WTC11 (cell line): ENCODE data around the gene ELFN2. TPM values are rescaled to one million over a fixed set of nuclear protein-coding genes. Genes with fewer than 3 reads are reported as not detected.

Experiments used
- ATAC-seq: fragments of 200-7000 bp; cut with Tn5 transposase; 2 replicates; pipeline ENCODE4 v1.10.0; 2021; ENCODE audit warnings: mild to moderate bottlenecking, moderate library complexity
- CTCF ChIA-PET: fragments of 300-600 bp; sonication (Branson Sonifier 250); formaldehyde crosslinking; loops from one replicate; lab custom pipeline; 2021; ENCODE audit warnings: antibody characterized with exemption; lab: Charles Lee
- POLR2A ChIA-PET: fragments of 350-600 bp; sonication (Branson Sonifier 250); formaldehyde crosslinking; loops from one replicate; lab custom pipeline; 2021; ENCODE audit warnings: antibody characterized with exemption; lab: Charles Lee
- DNase-seq: peaks from one replicate; pipeline ENCODE4 v3.0.0; 2021; ENCODE audit warnings: low spot score
- H3K27ac Mint-ChIP-seq: 2 replicates; pipeline ENCODE4 v1.8.0; 2021; ENCODE audit warnings: mixed read lengths
- H3K27me3 Mint-ChIP-seq: 2 replicates; pipeline ENCODE4 v1.8.0; 2021; ENCODE audit warnings: low read depth, mild to moderate bottlenecking, moderate library complexity, mixed read lengths
- H3K36me3 Mint-ChIP-seq: 2 replicates; pipeline ENCODE4 v1.8.0; 2021; ENCODE audit warnings: mixed read lengths
- H3K4me1 Mint-ChIP-seq: 2 replicates; pipeline ENCODE4 v1.8.0; 2022; ENCODE audit warnings: mixed read lengths
- H3K4me3 Mint-ChIP-seq: 2 replicates; pipeline ENCODE4 v1.8.0; 2021; ENCODE audit warnings: mild to moderate bottlenecking, moderate library complexity, mixed read lengths
- H3K9me3 Mint-ChIP-seq: 2 replicates; pipeline ENCODE4 v1.8.0; 2021; ENCODE audit warnings: mixed read lengths
- ATF1 ChIP-seq: sonication (generic); formaldehyde crosslinking; IDR thresholded peaks from 2 replicates; pipeline ENCODE4 v1.8.1; 2023; ENCODE audit warnings: mild to moderate bottlenecking, moderate library complexity, missing genetic modification reagents
- CBFB ChIP-seq: sonication (generic); formaldehyde crosslinking; IDR thresholded peaks from 2 replicates; pipeline ENCODE4 v1.8.1; 2022; ENCODE audit warnings: mild to moderate bottlenecking, low read depth, missing genetic modification reagents
- CREM ChIP-seq: sonication (generic); formaldehyde crosslinking; IDR thresholded peaks from 2 replicates; pipeline ENCODE4 v1.8.1; 2022; ENCODE audit warnings: mild to moderate bottlenecking, missing genetic modification reagents, moderate library complexity
- ESRRA ChIP-seq: sonication (generic); formaldehyde crosslinking; IDR thresholded peaks from 2 replicates; pipeline ENCODE4 v1.8.1; 2022; ENCODE audit warnings: mild to moderate bottlenecking, missing genetic modification reagents, borderline replicate concordance
- ETV6 ChIP-seq: sonication (generic); formaldehyde crosslinking; IDR thresholded peaks from 2 replicates; pipeline ENCODE4 v1.8.1; 2022; ENCODE audit warnings: mild to moderate bottlenecking, missing genetic modification reagents
- GABPB1 ChIP-seq: sonication (generic); formaldehyde crosslinking; IDR thresholded peaks from 2 replicates; pipeline ENCODE4 v1.8.1; 2023; ENCODE audit warnings: mild to moderate bottlenecking, missing genetic modification reagents
- HMGA2 ChIP-seq: fragments of 250-450 bp; sonication (Bioruptor Pico); IDR thresholded peaks from 2 replicates; pipeline ENCODE4 v1.4.0; 2021; ENCODE audit warnings: mild to moderate bottlenecking, moderate library complexity
- IRF2 ChIP-seq: sonication (generic); formaldehyde crosslinking; IDR thresholded peaks from 2 replicates; pipeline ENCODE4 v1.8.0; 2022; ENCODE audit warnings: low read depth, missing genetic modification reagents, borderline replicate concordance
- JAZF1 ChIP-seq: fragments of 250-450 bp; sonication (Bioruptor Pico); IDR thresholded peaks from 2 replicates; pipeline ENCODE4 v1.9.0; 2021; ENCODE audit warnings: moderate library complexity, mild to moderate bottlenecking, inconsistent platforms
- MXD4 ChIP-seq: fragments of 250-450 bp; sonication (Bioruptor Pico); IDR thresholded peaks from 2 replicates; pipeline ENCODE4 v1.8.0; 2021; ENCODE audit warnings: mild to moderate bottlenecking, moderate library complexity, borderline replicate concordance
- NR1H2 ChIP-seq: sonication (generic); formaldehyde crosslinking; IDR thresholded peaks from 2 replicates; pipeline ENCODE4 v1.9.0; 2021; ENCODE audit warnings: mild to moderate bottlenecking, moderate library complexity, missing genetic modification reagents
- NR3C1 ChIP-seq: sonication (generic); formaldehyde crosslinking; conservative IDR thresholded peaks from 2 replicates; pipeline ENCODE4 v1.8.1; 2023; ENCODE audit warnings: low read depth, mild to moderate bottlenecking, missing genetic modification reagents
- TP53 ChIP-seq: sonication (generic); formaldehyde crosslinking; IDR thresholded peaks from 2 replicates; pipeline ENCODE4 v1.8.1; 2023; ENCODE audit warnings: mild to moderate bottlenecking, missing genetic modification reagents
- ZNF232 ChIP-seq: sonication (generic); formaldehyde crosslinking; IDR thresholded peaks from 2 replicates; pipeline ENCODE4 v1.8.0; 2022; ENCODE audit warnings: mild to moderate bottlenecking, missing genetic modification reagents
- ZNF423 ChIP-seq: fragments of 250-450 bp; sonication (Bioruptor Pico); IDR thresholded peaks from 2 replicates; pipeline ENCODE4 v2.1.2; 2022; ENCODE audit warnings: mild to moderate bottlenecking, moderate library complexity
- ZNF671 ChIP-seq: fragments of 250-450 bp; sonication (Bioruptor Pico); IDR thresholded peaks from 2 replicates; pipeline ENCODE4 v1.8.0; 2021; ENCODE audit warnings: mild to moderate bottlenecking
- total RNA-seq: library from RNA; stranded (reverse); gene quantifications from 3 replicates; pipeline ENCODE4 v1.2.3, GENCODE V29; 2021
- TF ChIP-seq, protein P1 (sequence below): sonication (generic); formaldehyde crosslinking; IDR thresholded peaks from 2 replicates; pipeline ENCODE4 v1.8.0; 2022; ENCODE audit warnings: mild to moderate bottlenecking, missing genetic modification reagents
- TF ChIP-seq, protein P2 (sequence below): sonication (generic); formaldehyde crosslinking; IDR thresholded peaks from 2 replicates; pipeline ENCODE4 v1.8.1; 2022; ENCODE audit warnings: mild to moderate bottlenecking, missing genetic modification reagents, moderate library complexity, borderline replicate concordance
- TF ChIP-seq, protein P3 (sequence below): sonication (generic); formaldehyde crosslinking; IDR thresholded peaks from 2 replicates; pipeline ENCODE4 v1.8.0; 2023; ENCODE audit warnings: missing genetic modification reagents
- TF ChIP-seq, protein P4 (sequence below): fragments of 250-450 bp; sonication (Bioruptor Pico); IDR thresholded peaks from 2 replicates; pipeline ENCODE4 v1.9.0; 2021; ENCODE audit warnings: mild to moderate bottlenecking
- TF ChIP-seq, protein P5 (sequence below): sonication (generic); formaldehyde crosslinking; IDR thresholded peaks from 2 replicates; pipeline ENCODE4 v1.8.0; 2022; ENCODE audit warnings: mild to moderate bottlenecking, missing genetic modification reagents
- TF ChIP-seq, protein P6 (sequence below): sonication (generic); formaldehyde crosslinking; IDR thresholded peaks from 2 replicates; pipeline ENCODE4 v1.8.1; 2022; ENCODE audit warnings: missing genetic modification reagents, borderline replicate concordance
- TF ChIP-seq, protein P7 (sequence below): sonication (generic); formaldehyde crosslinking; IDR thresholded peaks from 2 replicates; pipeline ENCODE4 v1.8.1; 2022; ENCODE audit warnings: mild to moderate bottlenecking, moderate library complexity, missing genetic modification reagents
- TF ChIP-seq, protein P8 (sequence below): fragments of 250-450 bp; sonication (Bioruptor Pico); IDR thresholded peaks from 2 replicates; pipeline ENCODE4 v1.9.0; 2021; ENCODE audit warnings: mild to moderate bottlenecking

The ELFN2 gene
- total RNA-seq, 1 experiment from 2014 or later = 0.87 TPM

DNA sequence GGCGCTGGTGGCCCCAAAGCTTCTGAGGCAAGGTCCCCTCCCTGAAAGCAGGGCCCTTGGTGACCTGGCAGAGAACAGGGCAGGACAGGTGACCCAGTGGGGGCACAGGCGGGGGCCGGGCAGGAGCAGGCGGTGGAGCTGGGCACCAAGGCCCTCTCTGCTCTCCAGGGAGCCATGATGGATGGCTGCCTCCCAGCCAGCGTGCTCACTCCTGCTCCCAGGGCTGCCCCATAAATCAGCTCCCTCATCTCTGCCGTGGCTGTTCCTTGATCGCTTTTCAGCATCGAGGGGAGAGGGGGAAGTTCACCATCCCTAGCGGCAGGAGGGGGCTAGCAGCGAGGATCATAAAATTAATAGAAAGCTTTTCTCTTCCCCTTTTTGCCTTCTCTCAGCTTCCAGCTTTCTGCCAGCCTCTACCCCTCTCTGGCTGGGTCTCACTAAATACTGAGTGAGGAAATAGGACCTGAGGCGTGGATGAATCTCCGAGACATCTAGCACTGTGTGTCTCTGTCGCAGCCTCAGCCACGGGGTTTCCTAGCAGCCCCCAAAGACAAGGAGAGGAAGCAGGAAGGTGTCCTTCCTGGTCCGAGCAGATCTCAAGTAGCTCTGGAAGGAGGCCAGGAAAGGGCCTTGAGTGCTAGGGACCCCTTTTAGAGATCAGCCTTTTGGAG, 22.2 kb upstream of the ELFN2 start:
- no peak for ATAC-seq
- peaks cover 1% of the 10 kb centered on the region; the same call in 1 of the 2 replicates for H3K27me3 Mint-ChIP-seq

DNA sequence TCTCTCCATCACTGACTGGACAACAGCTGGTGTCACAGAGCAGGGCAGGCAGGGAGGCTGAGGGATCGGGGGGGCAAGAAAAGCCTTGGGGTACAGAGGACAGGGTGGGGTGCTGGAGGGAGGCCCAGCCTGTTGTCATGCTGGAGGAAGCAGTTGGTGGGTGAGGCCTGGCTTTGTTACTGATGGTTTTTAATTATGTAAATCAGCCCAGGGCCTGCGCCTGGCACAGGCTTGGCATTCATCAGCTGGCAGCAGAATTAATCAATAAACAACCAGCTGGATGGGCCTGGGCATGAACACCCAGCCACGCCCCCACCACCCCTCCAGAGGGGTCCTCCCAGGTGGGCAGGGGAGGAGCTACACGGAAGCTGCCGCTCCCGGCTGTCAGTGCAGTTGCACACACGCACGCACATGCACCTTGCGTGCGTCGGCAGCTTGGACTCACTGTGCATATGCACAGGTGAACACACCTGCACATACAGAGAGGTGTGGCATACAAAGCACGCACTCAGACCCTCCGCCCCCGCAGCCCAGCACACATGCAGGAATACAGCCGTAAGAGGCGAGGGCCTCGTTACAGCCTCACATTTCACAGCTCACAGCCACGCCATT, 21.3 kb upstream of the ELFN2 start:
- Mint-ChIP-seq H3K9me3 (peaks cover 13% of the 10 kb centered on the region), H3K4me3 (no peak overlapping the region), H3K36me3 (peaks cover 5% of the 10 kb centered on the region; the same call in 1 of the 2 replicates), H3K4me1 (no peaks in the 10 kb centered on the region; the same call in 1 of the 2 replicates), H3K27ac (no peak overlapping the region; the same call in 1 of the 2 replicates), H3K27me3 (peaks cover 3% of the 10 kb centered on the region; the same call in 1 of the 2 replicates)
- DNase-seq (no peak), ATAC-seq (no peak)
- ChIA-PET CTCF (interaction anchor here (1.3 to 2.2 kb wide), 3 partner anchors 9 to 249 kb away, joined by 5 to 7 read pairs (median 7); no protein-coding TSS in a partner anchor), POLR2A (no interaction called here)
- TF ChIP-seq, protein P1, sequence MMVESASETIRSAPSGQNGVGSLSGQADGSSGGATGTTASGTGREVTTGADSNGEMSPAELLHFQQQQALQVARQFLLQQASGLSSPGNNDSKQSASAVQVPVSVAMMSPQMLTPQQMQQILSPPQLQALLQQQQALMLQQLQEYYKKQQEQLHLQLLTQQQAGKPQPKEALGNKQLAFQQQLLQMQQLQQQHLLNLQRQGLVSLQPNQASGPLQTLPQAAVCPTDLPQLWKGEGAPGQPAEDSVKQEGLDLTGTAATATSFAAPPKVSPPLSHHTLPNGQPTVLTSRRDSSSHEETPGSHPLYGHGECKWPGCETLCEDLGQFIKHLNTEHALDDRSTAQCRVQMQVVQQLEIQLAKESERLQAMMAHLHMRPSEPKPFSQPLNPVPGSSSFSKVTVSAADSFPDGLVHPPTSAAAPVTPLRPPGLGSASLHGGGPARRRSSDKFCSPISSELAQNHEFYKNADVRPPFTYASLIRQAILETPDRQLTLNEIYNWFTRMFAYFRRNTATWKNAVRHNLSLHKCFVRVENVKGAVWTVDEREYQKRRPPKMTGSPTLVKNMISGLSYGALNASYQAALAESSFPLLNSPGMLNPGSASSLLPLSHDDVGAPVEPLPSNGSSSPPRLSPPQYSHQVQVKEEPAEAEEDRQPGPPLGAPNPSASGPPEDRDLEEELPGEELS (CRISPR knock-in tag) = no peak
- TF ChIP-seq HMGA2 (CRISPR knock-in tag) = no peak
- TF ChIP-seq ZNF423 (CRISPR knock-in tag) = no peak
- no peak for TF ChIP-seq TP53 (CRISPR knock-in tag)
- no peak for TF ChIP-seq NR3C1 (CRISPR knock-in tag)
- no peak for TF ChIP-seq IRF2 (CRISPR knock-in tag)
- TF ChIP-seq, protein P2, sequence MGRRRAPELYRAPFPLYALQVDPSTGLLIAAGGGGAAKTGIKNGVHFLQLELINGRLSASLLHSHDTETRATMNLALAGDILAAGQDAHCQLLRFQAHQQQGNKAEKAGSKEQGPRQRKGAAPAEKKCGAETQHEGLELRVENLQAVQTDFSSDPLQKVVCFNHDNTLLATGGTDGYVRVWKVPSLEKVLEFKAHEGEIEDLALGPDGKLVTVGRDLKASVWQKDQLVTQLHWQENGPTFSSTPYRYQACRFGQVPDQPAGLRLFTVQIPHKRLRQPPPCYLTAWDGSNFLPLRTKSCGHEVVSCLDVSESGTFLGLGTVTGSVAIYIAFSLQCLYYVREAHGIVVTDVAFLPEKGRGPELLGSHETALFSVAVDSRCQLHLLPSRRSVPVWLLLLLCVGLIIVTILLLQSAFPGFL (CRISPR knock-in tag) = no peak
- TF ChIP-seq CREM (CRISPR knock-in tag) = no peak
- no peak for TF ChIP-seq ATF1 (CRISPR knock-in tag)
- TF ChIP-seq, protein P3, sequence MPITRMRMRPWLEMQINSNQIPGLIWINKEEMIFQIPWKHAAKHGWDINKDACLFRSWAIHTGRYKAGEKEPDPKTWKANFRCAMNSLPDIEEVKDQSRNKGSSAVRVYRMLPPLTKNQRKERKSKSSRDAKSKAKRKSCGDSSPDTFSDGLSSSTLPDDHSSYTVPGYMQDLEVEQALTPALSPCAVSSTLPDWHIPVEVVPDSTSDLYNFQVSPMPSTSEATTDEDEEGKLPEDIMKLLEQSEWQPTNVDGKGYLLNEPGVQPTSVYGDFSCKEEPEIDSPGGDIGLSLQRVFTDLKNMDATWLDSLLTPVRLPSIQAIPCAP (CRISPR knock-in tag) = no peak
- no peak for TF ChIP-seq NR1H2 (CRISPR knock-in tag)
- TF ChIP-seq ETV6 (CRISPR knock-in tag) = no peak

More for the DNA sequence above, 22.2 kb upstream of the ELFN2 start:
- H3K4me3 Mint-ChIP-seq = no peak overlapping the region
- TF ChIP-seq MXD4 (no peak), CBFB (CRISPR knock-in tag) (no peak), GABPB1 (CRISPR knock-in tag) (no peak), JAZF1 (CRISPR knock-in tag) (no peak), ESRRA (no peak), ZNF232 (no peak), ZNF671 (CRISPR knock-in tag) (no peak)
- TF ChIP-seq, protein P4, sequence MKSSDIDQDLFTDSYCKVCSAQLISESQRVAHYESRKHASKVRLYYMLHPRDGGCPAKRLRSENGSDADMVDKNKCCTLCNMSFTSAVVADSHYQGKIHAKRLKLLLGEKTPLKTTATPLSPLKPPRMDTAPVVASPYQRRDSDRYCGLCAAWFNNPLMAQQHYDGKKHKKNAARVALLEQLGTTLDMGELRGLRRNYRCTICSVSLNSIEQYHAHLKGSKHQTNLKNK (CRISPR knock-in tag) = no peak
- TF ChIP-seq, protein P5, sequence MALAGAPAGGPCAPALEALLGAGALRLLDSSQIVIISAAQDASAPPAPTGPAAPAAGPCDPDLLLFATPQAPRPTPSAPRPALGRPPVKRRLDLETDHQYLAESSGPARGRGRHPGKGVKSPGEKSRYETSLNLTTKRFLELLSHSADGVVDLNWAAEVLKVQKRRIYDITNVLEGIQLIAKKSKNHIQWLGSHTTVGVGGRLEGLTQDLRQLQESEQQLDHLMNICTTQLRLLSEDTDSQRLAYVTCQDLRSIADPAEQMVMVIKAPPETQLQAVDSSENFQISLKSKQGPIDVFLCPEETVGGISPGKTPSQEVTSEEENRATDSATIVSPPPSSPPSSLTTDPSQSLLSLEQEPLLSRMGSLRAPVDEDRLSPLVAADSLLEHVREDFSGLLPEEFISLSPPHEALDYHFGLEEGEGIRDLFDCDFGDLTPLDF (CRISPR knock-in tag) = no peak
- TF ChIP-seq, protein P6, sequence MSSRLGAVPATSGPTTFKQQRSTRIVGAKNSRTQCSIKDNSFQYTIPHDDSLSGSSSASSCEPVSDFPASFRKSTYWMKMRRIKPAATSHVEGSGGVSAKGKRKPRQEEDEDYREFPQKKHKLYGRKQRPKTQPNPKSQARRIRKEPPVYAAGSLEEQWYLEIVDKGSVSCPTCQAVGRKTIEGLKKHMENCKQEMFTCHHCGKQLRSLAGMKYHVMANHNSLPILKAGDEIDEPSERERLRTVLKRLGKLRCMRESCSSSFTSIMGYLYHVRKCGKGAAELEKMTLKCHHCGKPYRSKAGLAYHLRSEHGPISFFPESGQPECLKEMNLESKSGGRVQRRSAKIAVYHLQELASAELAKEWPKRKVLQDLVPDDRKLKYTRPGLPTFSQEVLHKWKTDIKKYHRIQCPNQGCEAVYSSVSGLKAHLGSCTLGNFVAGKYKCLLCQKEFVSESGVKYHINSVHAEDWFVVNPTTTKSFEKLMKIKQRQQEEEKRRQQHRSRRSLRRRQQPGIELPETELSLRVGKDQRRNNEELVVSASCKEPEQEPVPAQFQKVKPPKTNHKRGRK (CRISPR knock-in tag) = no peak
- TF ChIP-seq, protein P7, sequence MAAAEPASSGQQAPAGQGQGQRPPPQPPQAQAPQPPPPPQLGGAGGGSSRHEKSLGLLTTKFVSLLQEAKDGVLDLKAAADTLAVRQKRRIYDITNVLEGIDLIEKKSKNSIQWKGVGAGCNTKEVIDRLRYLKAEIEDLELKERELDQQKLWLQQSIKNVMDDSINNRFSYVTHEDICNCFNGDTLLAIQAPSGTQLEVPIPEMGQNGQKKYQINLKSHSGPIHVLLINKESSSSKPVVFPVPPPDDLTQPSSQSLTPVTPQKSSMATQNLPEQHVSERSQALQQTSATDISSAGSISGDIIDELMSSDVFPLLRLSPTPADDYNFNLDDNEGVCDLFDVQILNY (CRISPR knock-in tag) = no peak
- TF ChIP-seq, protein P8, sequence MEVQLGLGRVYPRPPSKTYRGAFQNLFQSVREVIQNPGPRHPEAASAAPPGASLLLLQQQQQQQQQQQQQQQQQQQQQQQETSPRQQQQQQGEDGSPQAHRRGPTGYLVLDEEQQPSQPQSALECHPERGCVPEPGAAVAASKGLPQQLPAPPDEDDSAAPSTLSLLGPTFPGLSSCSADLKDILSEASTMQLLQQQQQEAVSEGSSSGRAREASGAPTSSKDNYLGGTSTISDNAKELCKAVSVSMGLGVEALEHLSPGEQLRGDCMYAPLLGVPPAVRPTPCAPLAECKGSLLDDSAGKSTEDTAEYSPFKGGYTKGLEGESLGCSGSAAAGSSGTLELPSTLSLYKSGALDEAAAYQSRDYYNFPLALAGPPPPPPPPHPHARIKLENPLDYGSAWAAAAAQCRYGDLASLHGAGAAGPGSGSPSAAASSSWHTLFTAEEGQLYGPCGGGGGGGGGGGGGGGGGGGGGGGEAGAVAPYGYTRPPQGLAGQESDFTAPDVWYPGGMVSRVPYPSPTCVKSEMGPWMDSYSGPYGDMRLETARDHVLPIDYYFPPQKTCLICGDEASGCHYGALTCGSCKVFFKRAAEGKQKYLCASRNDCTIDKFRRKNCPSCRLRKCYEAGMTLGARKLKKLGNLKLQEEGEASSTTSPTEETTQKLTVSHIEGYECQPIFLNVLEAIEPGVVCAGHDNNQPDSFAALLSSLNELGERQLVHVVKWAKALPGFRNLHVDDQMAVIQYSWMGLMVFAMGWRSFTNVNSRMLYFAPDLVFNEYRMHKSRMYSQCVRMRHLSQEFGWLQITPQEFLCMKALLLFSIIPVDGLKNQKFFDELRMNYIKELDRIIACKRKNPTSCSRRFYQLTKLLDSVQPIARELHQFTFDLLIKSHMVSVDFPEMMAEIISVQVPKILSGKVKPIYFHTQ (CRISPR knock-in tag) = no peak
- no peak for DNase-seq
- ChIA-PET CTCF (interaction anchor here (0.8 to 2.2 kb wide), 5 partner anchors 8 to 250 kb away, joined by 3 to 7 read pairs (median 5); no protein-coding TSS in a partner anchor), POLR2A (no interaction called here)
- no peaks in the 10 kb centered on the region; the same call in 1 of the 2 replicates for H3K4me1 Mint-ChIP-seq
- H3K36me3 Mint-ChIP-seq = peaks cover 5% of the 10 kb centered on the region; the same call in 1 of the 2 replicates
- peaks cover 13% of the 10 kb centered on the region for H3K9me3 Mint-ChIP-seq
- H3K27ac Mint-ChIP-seq = no peak overlapping the region
